ENCODE data around the gene SPTY2D1.

Gene SPTY2D1

GRCh38 chr11:18567081-18567480 is 67.1 kb downstream of the SPTY2D1 start:
- no peaks in the 10 kb centered on the region for H3K27me3 ChIP-seq (ENCODE audit: low read depth, low read length)
- no peaks in the 10 kb centered on the region for H3K79me2 ChIP-seq (ENCODE audit: low read length)
- H2AFZ ChIP-seq (ENCODE audit: low read depth, low read length) = no peak overlapping the region
- H3K9me3 ChIP-seq (ENCODE audit: insufficient read depth, low read length) = no peaks in the 10 kb centered on the region
- TF ChIP-seq EZH2phosphoT487 (IDR thresholded peaks at IDR 0.05; ENCODE audit: low read depth) (no peak), CTCF (IDR thresholded peaks at IDR 0.05; ENCODE audit: low read depth, low read length) (no peak)
- H3K9ac ChIP-seq (ENCODE audit: low read length) = no peak overlapping the region
- no peak overlapping the region for H3K4me2 ChIP-seq (ENCODE audit: low read length)
- no peaks in the 10 kb centered on the region for H3K4me1 ChIP-seq (ENCODE audit: low read length)
- H3K4me3 ChIP-seq (ENCODE audit: low read length) = no peak overlapping the region
- H3K36me3 ChIP-seq (replicated peaks; ENCODE audit: low read depth, low read length) = no peaks in the 10 kb centered on the region
- H3K27ac ChIP-seq (ENCODE audit: low read length) = no peak overlapping the region
- no peaks in the 10 kb centered on the region for H4K20me1 ChIP-seq (ENCODE audit: insufficient read depth, low read length)

DNA sequence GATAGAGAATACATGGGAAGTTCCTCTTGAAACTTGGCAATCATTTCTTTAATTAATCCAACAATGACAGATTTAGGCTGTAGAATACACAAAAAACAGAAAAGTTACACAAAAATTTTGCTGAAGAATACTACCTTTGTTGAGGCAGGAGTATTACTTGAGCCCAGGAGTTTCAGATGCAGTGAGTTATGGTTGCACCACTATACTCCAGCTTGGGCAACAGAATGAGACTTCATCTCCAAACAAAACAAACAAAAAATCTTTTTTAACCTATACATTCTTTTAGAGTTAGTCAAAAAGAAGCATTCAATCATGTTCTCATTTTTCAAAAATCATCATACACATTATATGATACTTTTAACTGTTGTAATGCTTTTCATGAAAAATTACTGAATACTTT is 67.7 kb downstream of the SPTY2D1 start:
- Histone ChIP-seq H4K20me1 (ENCODE audit: insufficient read depth, low read length) (no peaks in the 10 kb centered on the region), H3K4me3 (ENCODE audit: low read length) (no peak overlapping the region), H3K9ac (ENCODE audit: low read length) (no peak overlapping the region), H3K9me3 (ENCODE audit: insufficient read depth, low read length) (no peaks in the 10 kb centered on the region), H3K27ac (ENCODE audit: low read length) (no peak overlapping the region), H3K79me2 (ENCODE audit: low read length) (no peaks in the 10 kb centered on the region), H3K36me3 (replicated peaks; ENCODE audit: low read depth, low read length) (no peaks in the 10 kb centered on the region), H3K27me3 (ENCODE audit: low read depth, low read length) (no peaks in the 10 kb centered on the region), H3K4me2 (ENCODE audit: low read length) (no peak overlapping the region), H2AFZ (ENCODE audit: low read depth, low read length) (no peak overlapping the region), H3K4me1 (ENCODE audit: low read length) (no peaks in the 10 kb centered on the region)
- TF ChIP-seq CTCF (IDR thresholded peaks at IDR 0.05; ENCODE audit: low read depth, low read length) = no peak
- TF ChIP-seq EZH2phosphoT487 (IDR thresholded peaks at IDR 0.05; ENCODE audit: low read depth) = no peak

GRCh38 chr11:18564149-18564548 is 70.0 kb downstream of the SPTY2D1 start:
- Histone ChIP-seq H3K9ac (ENCODE audit: low read length) (no peak overlapping the region), H3K4me2 (ENCODE audit: low read length) (no peak overlapping the region), H3K27me3 (ENCODE audit: low read depth, low read length) (no peaks in the 10 kb centered on the region), H4K20me1 (ENCODE audit: insufficient read depth, low read length) (no peaks in the 10 kb centered on the region), H3K9me3 (ENCODE audit: insufficient read depth, low read length) (no peaks in the 10 kb centered on the region), H3K79me2 (ENCODE audit: low read length) (no peaks in the 10 kb centered on the region), H3K36me3 (replicated peaks; ENCODE audit: low read depth, low read length) (no peaks in the 10 kb centered on the region), H2AFZ (ENCODE audit: low read depth, low read length) (no peak overlapping the region), H3K27ac (ENCODE audit: low read length) (no peak overlapping the region), H3K4me1 (ENCODE audit: low read length) (no peaks in the 10 kb centered on the region), H3K4me3 (ENCODE audit: low read length) (no peak overlapping the region)
- TF ChIP-seq EZH2phosphoT487 (IDR thresholded peaks at IDR 0.05; ENCODE audit: low read depth) = no peak
- TF ChIP-seq CTCF (IDR thresholded peaks at IDR 0.05; ENCODE audit: low read depth, low read length) = no peak

DNA sequence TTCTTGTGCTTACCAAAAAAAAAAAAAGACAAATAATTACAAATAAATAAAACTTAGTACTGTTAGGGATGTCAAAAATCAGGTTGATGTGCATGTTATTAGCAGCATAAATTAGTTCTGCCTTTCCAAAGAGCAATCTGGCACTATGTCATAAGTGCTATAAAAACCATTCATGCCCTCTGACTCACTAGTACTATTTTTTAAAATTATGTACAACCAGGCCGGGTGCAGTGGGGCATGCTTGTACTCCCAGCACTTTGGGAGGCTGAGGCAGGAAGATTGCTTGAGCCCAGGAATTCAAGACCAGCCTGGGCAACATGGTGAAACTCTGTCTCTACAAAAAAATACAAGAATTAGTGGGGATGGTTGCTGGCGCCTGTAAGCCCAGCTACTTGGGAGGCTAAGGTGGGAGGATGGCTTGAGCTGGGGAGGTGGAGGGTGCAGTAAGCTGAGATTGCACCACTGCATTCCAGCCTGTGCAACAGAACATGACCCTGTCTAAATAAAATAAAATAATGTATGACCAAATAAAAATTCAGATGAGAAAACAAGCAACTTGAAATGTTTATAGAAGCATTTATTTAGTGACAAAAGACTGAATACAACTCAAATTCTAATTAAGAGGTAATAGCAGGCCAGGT is 70.9 kb downstream of the SPTY2D1 start:
- H3K9ac ChIP-seq (ENCODE audit: low read length) = no peak overlapping the region
- H3K4me3 ChIP-seq (ENCODE audit: low read length) = no peak overlapping the region
- no peak overlapping the region for H3K4me2 ChIP-seq (ENCODE audit: low read length)
- H3K4me1 ChIP-seq (ENCODE audit: low read length) = no peaks in the 10 kb centered on the region
- no peak overlapping the region for H3K27ac ChIP-seq (ENCODE audit: low read length)
- H2AFZ ChIP-seq (ENCODE audit: low read depth, low read length) = no peak overlapping the region
- H4K20me1 ChIP-seq (ENCODE audit: insufficient read depth, low read length) = no peaks in the 10 kb centered on the region
- H3K9me3 ChIP-seq (ENCODE audit: insufficient read depth, low read length) = no peaks in the 10 kb centered on the region
- H3K27me3 ChIP-seq (ENCODE audit: low read depth, low read length) = no peaks in the 10 kb centered on the region
- H3K36me3 ChIP-seq (replicated peaks; ENCODE audit: low read depth, low read length) = no peaks in the 10 kb centered on the region
- no peak for TF ChIP-seq EZH2phosphoT487 (IDR thresholded peaks at IDR 0.05; ENCODE audit: low read depth)
- no peaks in the 10 kb centered on the region for H3K79me2 ChIP-seq (ENCODE audit: low read length)

Measured in OCI-LY3 (cell line).